Prostate gland (tissue), 2 donors: ENCODE measurements around the gene RPS6KA2.

Source experiments
- POLR2A ChIP-seq: fragments of 450-650 bp; IDR thresholded peaks from one replicate; pipeline ENCODE4 v1.6.1; 2016; ENCODE audit warnings: antibody characterized with exemption, mild to moderate bottlenecking
- POLR2AphosphoS5 ChIP-seq: sonication (generic); formaldehyde crosslinking; IDR thresholded peaks from one replicate; pipeline ENCODE4 v1.6.1; 2017; ENCODE audit warnings: antibody characterized with exemption
- TF ChIP-seq, protein P1 (sequence below), 4 experiments: fragments of 200-600 bp in 2 of 4; fragments of 450-650 bp in 2 of 4; sonication (generic) in 2 of 4; IDR thresholded peaks; 1 replicate in 3 of 4; 2 replicates in 1 of 4; pipeline ENCODE4 v1.5.1; 2016 to 2019; ENCODE audit warnings: antibody characterized with exemption in 4 of 4, mild to moderate bottlenecking in 2 of 4, moderate library complexity in 2 of 4

DNA sequence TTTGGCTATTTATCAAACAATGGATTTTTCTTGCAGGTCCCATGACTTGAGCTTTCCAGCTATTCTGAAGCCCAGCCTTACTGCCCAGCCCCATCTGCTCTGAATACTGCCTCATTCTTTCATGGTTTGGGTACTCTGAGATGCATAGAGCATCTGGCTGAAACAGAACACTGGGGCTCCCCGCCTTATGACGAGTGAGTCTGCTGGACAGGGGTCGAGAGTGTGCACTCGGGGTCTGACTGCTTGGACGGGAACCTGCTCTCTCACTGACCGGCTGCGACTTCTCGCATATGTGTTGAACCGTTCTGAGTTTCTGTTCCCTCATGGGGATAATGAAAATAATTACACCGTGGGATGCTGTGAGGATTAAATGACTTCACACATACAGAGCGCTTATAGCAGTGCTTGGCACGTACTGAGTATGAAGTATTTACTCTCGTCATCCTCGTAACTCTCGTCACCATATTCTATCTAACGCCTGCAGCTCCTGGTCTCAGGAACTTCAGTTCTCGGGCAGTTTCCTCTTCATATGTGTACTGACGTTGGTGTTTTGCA lies 184.8 kb downstream of the RPS6KA2 start:
- TF ChIP-seq, protein P1, sequence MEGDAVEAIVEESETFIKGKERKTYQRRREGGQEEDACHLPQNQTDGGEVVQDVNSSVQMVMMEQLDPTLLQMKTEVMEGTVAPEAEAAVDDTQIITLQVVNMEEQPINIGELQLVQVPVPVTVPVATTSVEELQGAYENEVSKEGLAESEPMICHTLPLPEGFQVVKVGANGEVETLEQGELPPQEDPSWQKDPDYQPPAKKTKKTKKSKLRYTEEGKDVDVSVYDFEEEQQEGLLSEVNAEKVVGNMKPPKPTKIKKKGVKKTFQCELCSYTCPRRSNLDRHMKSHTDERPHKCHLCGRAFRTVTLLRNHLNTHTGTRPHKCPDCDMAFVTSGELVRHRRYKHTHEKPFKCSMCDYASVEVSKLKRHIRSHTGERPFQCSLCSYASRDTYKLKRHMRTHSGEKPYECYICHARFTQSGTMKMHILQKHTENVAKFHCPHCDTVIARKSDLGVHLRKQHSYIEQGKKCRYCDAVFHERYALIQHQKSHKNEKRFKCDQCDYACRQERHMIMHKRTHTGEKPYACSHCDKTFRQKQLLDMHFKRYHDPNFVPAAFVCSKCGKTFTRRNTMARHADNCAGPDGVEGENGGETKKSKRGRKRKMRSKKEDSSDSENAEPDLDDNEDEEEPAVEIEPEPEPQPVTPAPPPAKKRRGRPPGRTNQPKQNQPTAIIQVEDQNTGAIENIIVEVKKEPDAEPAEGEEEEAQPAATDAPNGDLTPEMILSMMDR (IDR thresholded peaks at IDR 0.05) = no peak
- TF ChIP-seq POLR2A (no peak), POLR2AphosphoS5 (no peak)
